ENCODE results near the gene GOLGA8B.
"Not testable (repeated sequence)": the region's sequence is repeated elsewhere in the genome, so short reads cannot be mapped to it uniquely, and the experiment has no call there.

The GOLGA8B gene

GRCh38 chr15:34555162-34555561 is 28.3 kb downstream of the GOLGA8B start:
- FAIRE-seq = not testable (repeated sequence)

DNA sequence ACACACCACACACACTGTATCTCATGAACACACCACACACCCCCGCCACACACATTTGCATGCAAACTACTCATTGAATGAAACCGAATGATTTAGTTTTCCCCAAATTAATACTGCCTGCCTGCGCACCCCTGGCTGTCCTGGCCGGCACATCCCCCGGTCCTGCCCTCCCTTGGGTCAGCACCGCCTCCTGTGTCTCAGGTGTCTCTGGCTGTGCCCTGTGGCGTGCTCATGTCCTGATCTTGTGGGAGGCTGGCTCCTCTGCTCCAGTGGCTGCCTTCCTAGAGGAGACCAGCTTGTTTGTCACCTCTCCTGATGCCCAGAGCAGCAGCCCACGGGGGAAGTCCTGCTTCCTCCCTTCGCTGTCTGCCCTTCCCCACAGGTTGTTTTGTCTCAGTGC is 28.7 kb downstream of the GOLGA8B start:
- FAIRE-seq = not testable (repeated sequence)

- FAIRE-seq = not testable (repeated sequence)
Measured at GRCh38 chr15:34554126-34554525, 29.3 kb downstream of the GOLGA8B start.

- not testable (repeated sequence) for FAIRE-seq
Measured at GRCh38 chr15:34550129-34550528, 33.3 kb downstream of the GOLGA8B start.

- FAIRE-seq = not testable (repeated sequence)
Measured at GRCh38 chr15:34549381-34549809, 34.1 kb downstream of the GOLGA8B start.

DNA sequence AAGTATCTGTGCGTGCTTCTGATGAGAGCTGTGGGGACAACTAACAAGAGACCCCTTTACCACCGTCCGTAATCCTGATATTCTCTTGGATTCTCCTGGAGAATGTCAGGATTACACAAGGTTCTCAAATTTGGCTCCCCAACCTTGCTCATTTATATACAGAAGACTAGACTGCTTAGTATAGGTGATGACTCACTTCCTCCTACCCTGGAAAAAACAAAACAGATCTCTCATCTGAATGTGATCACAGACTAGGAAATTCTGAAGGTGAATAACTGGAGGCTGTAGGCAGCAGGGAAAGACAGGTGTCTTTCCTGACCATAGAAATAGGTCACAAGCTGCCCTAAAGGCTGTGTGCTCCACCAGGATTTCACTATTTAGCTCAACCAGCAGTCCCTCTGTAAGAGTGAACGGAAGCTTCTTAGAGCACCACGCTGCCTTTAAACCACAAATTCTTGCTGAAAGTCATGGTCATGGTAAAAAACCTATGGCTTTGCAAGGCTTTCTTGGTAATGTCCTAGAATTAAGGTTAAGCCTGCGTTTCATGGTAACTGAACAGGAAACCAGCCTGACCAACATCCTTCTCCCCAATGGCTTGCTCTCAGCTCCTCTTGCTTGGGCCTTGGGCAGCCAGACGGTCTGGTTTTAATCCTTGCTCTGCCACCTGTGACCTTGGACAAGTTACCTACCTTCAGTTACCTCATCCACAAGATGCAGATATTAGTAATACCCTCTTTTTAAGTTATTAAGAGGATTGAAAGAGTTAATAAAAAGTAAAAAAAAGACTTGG is 39.4 kb downstream of the GOLGA8B start:
- not testable (repeated sequence) for FAIRE-seq

- FAIRE-seq = not testable (repeated sequence)
Measured at GRCh38 chr15:34535857-34536256, 47.6 kb downstream of the GOLGA8B start.

Data from A204.1 (cell line).